WERI-Rb-1 (cell line): ENCODE data around the gene FAM13C.

Experiments
- DNase-seq: peaks from one replicate; pipeline ENCODE4 v3.0.0-alpha.2; 2020
- H3K27ac ChIP-seq: fragments of 250-450 bp; sonication (Bioruptor Pico); 2 replicates; pipeline ENCODE4 v1.5.1; 2020; ENCODE audit warnings: mild to moderate bottlenecking, moderate library complexity
- H3K27me3 ChIP-seq: fragments of 250-450 bp; sonication (Bioruptor Pico); 2 replicates; pipeline ENCODE4 v1.5.1; 2021; ENCODE audit warnings: mild to moderate bottlenecking, low read depth, moderate library complexity; ENCODE audit not compliant: insufficient read depth, severe bottlenecking
- H3K36me3 ChIP-seq: fragments of 250-450 bp; sonication (Bioruptor Pico); 2 replicates; pipeline ENCODE4 v1.5.1; 2020; ENCODE audit warnings: mild to moderate bottlenecking, moderate library complexity
- H3K4me3 ChIP-seq: 2 replicates; pipeline ENCODE4 v1.5.1; 2011; ENCODE audit warnings: low read depth, mild to moderate bottlenecking, control low read depth, low read length
- H3K9me3 ChIP-seq: fragments of 250-450 bp; sonication (Bioruptor Pico); 2 replicates; pipeline ENCODE4 v1.5.1; 2021; ENCODE audit warnings: mild to moderate bottlenecking, moderate library complexity; ENCODE audit not compliant: severe bottlenecking
- TF ChIP-seq, protein P1 (sequence below): IDR thresholded peaks from 2 replicates; pipeline ENCODE4 v1.5.1; 2011; ENCODE audit warnings: low read depth, mild to moderate bottlenecking, control low read depth, inconsistent platforms, low read length

The FAM13C gene

DNA sequence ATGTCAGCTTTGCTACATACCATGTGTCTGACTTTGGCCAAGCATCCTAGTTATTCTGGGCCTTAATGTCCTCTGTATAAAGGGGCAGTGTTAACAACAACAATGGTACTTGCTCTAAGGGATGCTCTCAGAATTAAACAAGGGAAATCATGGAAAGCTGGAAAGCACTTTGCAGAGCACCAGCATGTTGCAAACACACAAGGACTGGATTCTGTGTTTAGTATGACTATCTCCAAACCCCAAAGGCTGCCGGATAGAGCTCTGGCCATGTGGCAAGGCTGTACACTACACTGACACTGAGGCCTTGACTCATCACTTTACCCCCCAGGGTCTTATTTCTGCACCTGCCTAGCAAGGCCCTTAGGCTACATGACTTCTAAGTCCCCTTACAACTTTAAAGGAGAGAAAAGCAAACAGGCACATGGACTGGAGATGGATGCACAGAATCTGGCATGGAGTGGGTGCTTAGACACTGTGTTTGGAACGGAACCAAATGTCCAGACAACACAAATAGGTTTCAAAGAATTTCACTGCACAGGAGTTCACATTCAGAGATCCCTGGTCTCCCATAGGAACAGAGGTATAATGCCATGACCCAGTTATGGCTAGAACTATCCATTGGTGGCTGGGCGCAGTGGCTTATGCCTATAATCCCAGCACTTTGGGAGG, 74.6 kb downstream of the FAM13C start:
- H3K36me3 ChIP-seq: no peaks in the 10 kb centered on the region
- no peak for DNase-seq
- H3K9me3 ChIP-seq: no peaks in the 10 kb centered on the region
- no peak overlapping the region for H3K4me3 ChIP-seq
- H3K27me3 ChIP-seq: no peaks in the 10 kb centered on the region
- no peak overlapping the region for H3K27ac ChIP-seq
- TF ChIP-seq, protein P1, sequence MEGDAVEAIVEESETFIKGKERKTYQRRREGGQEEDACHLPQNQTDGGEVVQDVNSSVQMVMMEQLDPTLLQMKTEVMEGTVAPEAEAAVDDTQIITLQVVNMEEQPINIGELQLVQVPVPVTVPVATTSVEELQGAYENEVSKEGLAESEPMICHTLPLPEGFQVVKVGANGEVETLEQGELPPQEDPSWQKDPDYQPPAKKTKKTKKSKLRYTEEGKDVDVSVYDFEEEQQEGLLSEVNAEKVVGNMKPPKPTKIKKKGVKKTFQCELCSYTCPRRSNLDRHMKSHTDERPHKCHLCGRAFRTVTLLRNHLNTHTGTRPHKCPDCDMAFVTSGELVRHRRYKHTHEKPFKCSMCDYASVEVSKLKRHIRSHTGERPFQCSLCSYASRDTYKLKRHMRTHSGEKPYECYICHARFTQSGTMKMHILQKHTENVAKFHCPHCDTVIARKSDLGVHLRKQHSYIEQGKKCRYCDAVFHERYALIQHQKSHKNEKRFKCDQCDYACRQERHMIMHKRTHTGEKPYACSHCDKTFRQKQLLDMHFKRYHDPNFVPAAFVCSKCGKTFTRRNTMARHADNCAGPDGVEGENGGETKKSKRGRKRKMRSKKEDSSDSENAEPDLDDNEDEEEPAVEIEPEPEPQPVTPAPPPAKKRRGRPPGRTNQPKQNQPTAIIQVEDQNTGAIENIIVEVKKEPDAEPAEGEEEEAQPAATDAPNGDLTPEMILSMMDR: no peak

DNA sequence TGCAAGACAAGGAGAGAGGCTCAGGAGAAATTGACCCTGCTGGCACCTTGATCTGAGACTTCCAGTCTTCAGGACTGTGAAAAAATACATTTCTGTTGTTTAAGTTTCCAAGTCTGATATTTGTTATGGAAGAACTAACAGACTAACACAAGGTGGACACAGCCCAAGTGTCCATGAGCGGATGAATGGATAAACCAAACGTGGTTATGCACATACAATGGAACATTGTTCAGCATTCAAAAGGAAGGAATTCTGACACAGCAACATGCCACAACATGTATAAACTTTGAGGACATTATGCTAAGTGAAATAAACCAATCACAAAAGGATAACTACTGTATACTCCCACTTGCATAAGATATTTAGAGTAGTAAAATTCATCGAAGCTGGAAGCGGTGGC, 76.5 kb downstream of the FAM13C start:
- Histone ChIP-seq H3K27ac (no peak overlapping the region), H3K27me3 (no peaks in the 10 kb centered on the region)
- TF ChIP-seq, protein P1: no peak

DNA sequence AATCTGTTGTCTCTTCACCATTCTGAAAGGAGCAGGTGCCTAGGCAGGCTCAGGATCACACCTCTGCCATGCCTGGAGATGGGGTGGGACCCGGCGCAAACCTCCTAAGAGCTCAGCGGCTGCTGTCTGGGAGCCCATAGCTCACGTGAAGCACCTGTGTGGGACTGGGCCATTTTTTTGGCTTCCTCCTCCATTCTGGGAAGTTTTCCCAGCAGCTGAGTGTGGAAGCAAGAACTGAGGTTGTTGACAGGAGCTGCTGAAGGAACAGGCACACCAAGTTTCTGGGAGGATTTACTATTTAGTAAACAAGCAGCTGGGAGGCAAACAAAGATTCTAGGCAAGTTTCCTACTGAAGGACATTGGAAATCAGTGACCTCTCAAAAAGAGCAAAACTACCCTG, 77.3 kb downstream of the FAM13C start:
- Histone ChIP-seq H3K36me3 (no peaks in the 10 kb centered on the region), H3K4me3 (no peak overlapping the region), H3K27ac (no peak overlapping the region), H3K9me3 (no peaks in the 10 kb centered on the region), H3K27me3 (no peaks in the 10 kb centered on the region)
- no peak for DNase-seq
- TF ChIP-seq, protein P1: no peak

More for the DNA sequence above, 76.5 kb downstream of the FAM13C start:
- H3K36me3 ChIP-seq: no peaks in the 10 kb centered on the region
- no peak overlapping the region for H3K4me3 ChIP-seq
- H3K9me3 ChIP-seq: no peaks in the 10 kb centered on the region
- no peak for DNase-seq

DNA sequence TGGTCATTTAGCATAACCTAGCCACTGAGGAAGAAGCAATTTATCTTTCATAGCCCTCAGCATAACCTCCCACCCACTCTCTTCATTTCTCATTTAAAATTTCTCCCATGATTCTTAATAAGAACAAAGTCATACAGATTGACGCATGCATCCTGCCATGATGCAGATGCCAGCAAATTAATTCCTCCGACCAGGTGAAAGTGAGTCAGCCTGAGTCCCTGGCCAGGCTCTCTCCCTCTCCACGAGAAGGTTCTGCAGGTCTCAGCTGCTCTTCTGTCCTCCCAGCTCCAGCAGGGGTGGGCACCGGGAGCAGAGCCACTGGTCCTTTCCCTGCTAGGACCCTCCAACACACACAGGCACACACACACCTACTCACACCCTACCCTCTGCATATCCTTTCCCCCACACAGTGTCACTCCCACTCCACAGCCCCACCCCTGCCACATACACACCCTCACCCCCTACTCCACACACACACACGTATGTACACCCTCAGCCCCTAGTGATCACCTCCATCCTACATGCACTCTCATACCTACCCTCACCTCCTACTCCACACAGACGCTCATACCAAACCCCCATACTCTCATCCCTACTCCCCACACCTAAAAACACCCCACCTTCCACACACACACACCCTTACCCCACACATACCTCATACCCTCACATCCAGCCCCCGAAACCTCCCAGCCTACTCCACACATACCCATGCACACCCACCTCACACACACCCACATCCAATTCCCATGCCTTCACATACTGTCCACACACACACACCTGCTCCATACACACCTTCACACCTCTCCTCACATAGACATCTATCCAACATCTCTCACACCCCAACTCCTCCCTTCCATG, 78.0 kb downstream of the FAM13C start:
- no peaks in the 10 kb centered on the region for H3K9me3 ChIP-seq
- TF ChIP-seq, protein P1: no peak
- H3K27me3 ChIP-seq: no peaks in the 10 kb centered on the region
- no peak overlapping the region for H3K27ac ChIP-seq
- no peak for DNase-seq
- H3K36me3 ChIP-seq: no peaks in the 10 kb centered on the region
- H3K4me3 ChIP-seq: no peak overlapping the region

DNA sequence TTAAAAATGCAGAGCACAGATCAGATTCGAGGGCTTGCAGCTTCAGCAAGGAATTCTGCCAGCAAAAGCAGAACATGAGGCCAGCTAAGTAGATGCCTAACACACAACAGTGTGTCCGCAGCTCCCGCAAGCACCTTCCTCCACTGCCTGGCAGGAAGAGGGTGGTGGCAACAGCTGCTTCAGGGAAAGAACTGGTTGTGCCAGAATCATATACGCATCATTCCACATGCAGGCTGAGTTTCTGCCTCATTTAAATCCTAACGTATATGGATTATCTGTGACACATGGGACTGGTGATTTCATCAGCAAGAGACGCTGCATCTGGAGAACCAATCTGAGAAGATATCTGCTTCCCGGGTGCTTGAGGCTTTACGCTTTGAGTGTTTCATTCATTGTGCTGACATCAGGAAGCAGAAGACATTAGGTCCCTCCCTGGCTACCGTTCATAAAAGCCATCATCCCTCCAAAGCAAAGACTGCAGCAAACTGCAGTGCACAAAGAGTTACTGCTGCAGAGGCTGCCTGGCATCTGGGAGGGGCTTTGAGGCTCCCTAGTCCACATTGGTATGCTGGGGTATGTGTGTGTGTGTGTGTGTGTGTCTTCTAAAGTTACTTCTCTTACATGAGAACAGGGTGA, 78.8 kb downstream of the FAM13C start:
- DNase-seq: no peak

More for the DNA sequence above, 78.8 kb downstream of the FAM13C start:
- H3K9me3 ChIP-seq: no peaks in the 10 kb centered on the region
- TF ChIP-seq, protein P1: no peak
- H3K36me3 ChIP-seq: no peaks in the 10 kb centered on the region
- H3K4me3 ChIP-seq: no peak overlapping the region
- no peaks in the 10 kb centered on the region for H3K27me3 ChIP-seq
- no peak overlapping the region for H3K27ac ChIP-seq
